ENCODE data around the gene LMO4. TPM values are rescaled to one million over a fixed set of nuclear protein-coding genes. Genes with fewer than 3 reads are reported as not detected.

Gene LMO4
- total RNA-seq, 1 donor from 2014 or later = 37.6 TPM

DNA sequence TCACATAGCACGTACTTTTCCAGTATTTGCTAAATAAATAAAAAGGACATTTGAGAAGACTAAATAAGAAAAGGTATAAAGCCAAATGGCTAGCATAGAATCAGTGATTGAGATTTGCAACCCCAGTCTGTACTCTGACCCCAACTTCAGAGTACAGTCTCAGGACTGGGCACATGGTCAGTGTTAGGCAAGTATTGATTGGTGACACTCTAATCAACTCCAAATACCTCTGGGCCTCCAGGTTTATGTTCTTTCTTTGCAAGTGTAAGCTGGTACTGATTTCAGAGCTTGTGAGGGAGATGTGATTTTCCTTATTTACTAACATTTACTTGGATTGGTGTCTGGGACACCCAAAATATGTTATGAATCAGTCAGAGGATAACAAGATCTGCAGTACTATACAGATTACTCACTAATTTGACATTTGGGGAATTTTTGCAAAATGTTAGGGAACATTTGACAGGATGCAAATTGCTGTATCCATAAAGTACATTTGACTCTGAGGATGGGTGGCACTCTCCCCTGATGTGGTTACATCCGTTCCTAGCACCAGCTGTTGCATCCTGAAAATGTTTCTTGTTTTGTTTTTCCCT lies 34.2 kb downstream of the LMO4 start:
- no peak for DNase-seq (ENCODE audit: low spot score)
- Mint-ChIP-seq H3K27ac (ENCODE audit: unreplicated experiment) (no peak overlapping the region), H3K9me3 (ENCODE audit: low read depth) (peaks cover 14% of the 10 kb centered on the region), H3K4me3 (ENCODE audit: unreplicated experiment) (no peak overlapping the region), H3K4me1 (ENCODE audit: low read depth) (no peaks in the 10 kb centered on the region), H3K36me3 (ENCODE audit: low read depth) (no peaks in the 10 kb centered on the region), H3K27me3 (ENCODE audit: low read depth) (no peaks in the 10 kb centered on the region)
- TF ChIP-seq, protein P1, sequence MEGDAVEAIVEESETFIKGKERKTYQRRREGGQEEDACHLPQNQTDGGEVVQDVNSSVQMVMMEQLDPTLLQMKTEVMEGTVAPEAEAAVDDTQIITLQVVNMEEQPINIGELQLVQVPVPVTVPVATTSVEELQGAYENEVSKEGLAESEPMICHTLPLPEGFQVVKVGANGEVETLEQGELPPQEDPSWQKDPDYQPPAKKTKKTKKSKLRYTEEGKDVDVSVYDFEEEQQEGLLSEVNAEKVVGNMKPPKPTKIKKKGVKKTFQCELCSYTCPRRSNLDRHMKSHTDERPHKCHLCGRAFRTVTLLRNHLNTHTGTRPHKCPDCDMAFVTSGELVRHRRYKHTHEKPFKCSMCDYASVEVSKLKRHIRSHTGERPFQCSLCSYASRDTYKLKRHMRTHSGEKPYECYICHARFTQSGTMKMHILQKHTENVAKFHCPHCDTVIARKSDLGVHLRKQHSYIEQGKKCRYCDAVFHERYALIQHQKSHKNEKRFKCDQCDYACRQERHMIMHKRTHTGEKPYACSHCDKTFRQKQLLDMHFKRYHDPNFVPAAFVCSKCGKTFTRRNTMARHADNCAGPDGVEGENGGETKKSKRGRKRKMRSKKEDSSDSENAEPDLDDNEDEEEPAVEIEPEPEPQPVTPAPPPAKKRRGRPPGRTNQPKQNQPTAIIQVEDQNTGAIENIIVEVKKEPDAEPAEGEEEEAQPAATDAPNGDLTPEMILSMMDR (IDR thresholded peaks at IDR 0.05) = no peak

DNA sequence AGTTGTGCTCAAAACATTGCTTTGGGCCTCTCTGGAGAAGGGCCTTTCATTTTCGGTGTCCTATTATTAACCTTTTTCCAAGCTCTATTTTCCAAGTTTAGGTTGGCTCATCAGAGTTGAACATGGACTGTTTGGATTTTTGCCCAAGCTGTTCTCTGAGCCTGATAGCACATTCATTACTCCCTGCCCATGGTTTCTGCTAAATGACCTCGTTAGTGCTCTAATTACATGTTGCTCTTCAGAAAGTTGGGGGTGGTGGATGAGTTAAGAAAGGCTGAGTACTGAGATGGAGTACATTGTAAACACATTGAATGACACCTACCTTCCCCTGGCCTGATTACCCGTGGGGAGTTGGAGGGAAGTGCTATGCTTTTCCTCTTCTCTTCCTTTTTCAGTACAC lies 38.9 kb downstream of the LMO4 start:
- no peak overlapping the region for H3K27ac Mint-ChIP-seq (ENCODE audit: unreplicated experiment)
- no peaks in the 10 kb centered on the region for H3K36me3 Mint-ChIP-seq (ENCODE audit: low read depth)
- TF ChIP-seq, protein P1 (IDR thresholded peaks at IDR 0.05) = no peak
- H3K27me3 Mint-ChIP-seq (ENCODE audit: low read depth) = no peaks in the 10 kb centered on the region
- H3K9me3 Mint-ChIP-seq (ENCODE audit: low read depth) = peaks cover 10% of the 10 kb centered on the region
- H3K4me1 Mint-ChIP-seq (ENCODE audit: low read depth) = no peaks in the 10 kb centered on the region
- no peak for DNase-seq (ENCODE audit: low spot score)
- H3K4me3 Mint-ChIP-seq (ENCODE audit: unreplicated experiment) = no peak overlapping the region

DNA sequence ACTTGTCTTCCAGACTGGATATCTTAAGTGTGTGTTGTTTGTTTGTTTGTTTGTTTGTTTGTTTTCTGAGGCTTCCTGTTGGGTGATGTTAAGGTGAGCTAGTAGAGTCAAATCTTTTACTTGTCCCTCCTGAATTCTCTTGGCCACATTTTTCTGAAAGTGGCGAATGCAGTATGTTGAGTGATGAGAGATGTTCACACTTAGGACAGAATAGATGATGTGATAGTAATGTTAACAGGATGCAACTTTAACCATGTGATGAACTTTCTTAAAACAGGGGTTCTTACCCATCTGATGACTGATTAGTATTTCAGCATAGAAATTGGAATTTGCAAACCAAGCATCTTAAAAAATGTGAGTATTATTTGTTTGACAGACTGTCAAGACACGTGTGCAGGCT lies 40.2 kb downstream of the LMO4 start:
- no peak overlapping the region for H3K27ac Mint-ChIP-seq (ENCODE audit: unreplicated experiment)
- H3K36me3 Mint-ChIP-seq (ENCODE audit: low read depth) = no peaks in the 10 kb centered on the region
- no peaks in the 10 kb centered on the region for H3K4me1 Mint-ChIP-seq (ENCODE audit: low read depth)
- H3K4me3 Mint-ChIP-seq (ENCODE audit: unreplicated experiment) = no peak overlapping the region
- H3K9me3 Mint-ChIP-seq (ENCODE audit: low read depth) = peaks cover 10% of the 10 kb centered on the region
- H3K27me3 Mint-ChIP-seq (ENCODE audit: low read depth) = no peaks in the 10 kb centered on the region
- TF ChIP-seq, protein P1 (IDR thresholded peaks at IDR 0.05) = no peak
- no peak for DNase-seq (ENCODE audit: low spot score)

- Mint-ChIP-seq H3K27me3 (ENCODE audit: low read depth) (no peaks in the 10 kb centered on the region), H3K27ac (ENCODE audit: unreplicated experiment) (no peak overlapping the region)
These were observed 41.2 kb downstream of the LMO4 start for GRCh38 chr1:87369736-87370478.

DNA sequence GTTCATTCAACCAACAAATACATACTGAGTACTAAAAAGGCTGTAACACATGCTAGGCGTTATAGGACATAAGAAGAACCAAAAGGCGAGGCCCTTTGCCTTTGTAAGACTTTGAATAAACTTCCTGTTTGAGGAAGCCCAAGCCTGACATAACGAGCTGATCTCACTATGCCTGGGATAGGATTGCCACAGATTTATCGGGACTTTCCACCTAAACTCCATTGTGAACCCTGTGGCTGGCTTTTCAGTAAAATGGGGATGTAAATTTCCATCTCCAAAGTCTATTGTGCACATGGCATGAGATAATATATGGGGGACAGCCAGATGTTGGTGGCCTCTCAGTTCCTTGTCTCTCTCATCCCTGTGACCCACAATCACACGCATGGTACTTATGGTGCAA lies 41.9 kb downstream of the LMO4 start:
- no peak for DNase-seq (ENCODE audit: low spot score)
- H3K4me3 Mint-ChIP-seq (ENCODE audit: unreplicated experiment) = no peak overlapping the region
- H3K4me1 Mint-ChIP-seq (ENCODE audit: low read depth) = no peaks in the 10 kb centered on the region
- no peaks in the 10 kb centered on the region for H3K27me3 Mint-ChIP-seq (ENCODE audit: low read depth)
- H3K27ac Mint-ChIP-seq (ENCODE audit: unreplicated experiment) = no peak overlapping the region
- peaks cover under 1% of the 10 kb centered on the region for H3K36me3 Mint-ChIP-seq (ENCODE audit: low read depth)
- TF ChIP-seq, protein P1 (IDR thresholded peaks at IDR 0.05) = no peak
- H3K9me3 Mint-ChIP-seq (ENCODE audit: low read depth) = peaks cover 12% of the 10 kb centered on the region

More at GRCh38 chr1:87369736-87370478, 41.2 kb downstream of the LMO4 start:
- H3K4me3 Mint-ChIP-seq (ENCODE audit: unreplicated experiment) = no peak overlapping the region
- no peaks in the 10 kb centered on the region for H3K36me3 Mint-ChIP-seq (ENCODE audit: low read depth)
- TF ChIP-seq, protein P1 (IDR thresholded peaks at IDR 0.05) = no peak
- H3K4me1 Mint-ChIP-seq (ENCODE audit: low read depth) = no peaks in the 10 kb centered on the region
- DNase-seq (ENCODE audit: low spot score) = no peak
- H3K9me3 Mint-ChIP-seq (ENCODE audit: low read depth) = peaks cover 10% of the 10 kb centered on the region

All from chondrocyte (in vitro differentiated cells).